GM10266 (cell line): ENCODE results near the gene JUND.

Experiments
- DNase-seq: peaks from one replicate; pipeline ENCODE4 v3.0.0; 2012; ENCODE audit errors: extremely low spot score
- TF ChIP-seq, protein P1 (sequence below): IDR thresholded peaks from 2 replicates; pipeline ENCODE4 v1.5.1; 2012; ENCODE audit warnings: mild to moderate bottlenecking, low read depth; ENCODE audit not compliant: control insufficient read depth, insufficient read depth; ENCODE audit errors: missing control alignments

JUND gene

DNA sequence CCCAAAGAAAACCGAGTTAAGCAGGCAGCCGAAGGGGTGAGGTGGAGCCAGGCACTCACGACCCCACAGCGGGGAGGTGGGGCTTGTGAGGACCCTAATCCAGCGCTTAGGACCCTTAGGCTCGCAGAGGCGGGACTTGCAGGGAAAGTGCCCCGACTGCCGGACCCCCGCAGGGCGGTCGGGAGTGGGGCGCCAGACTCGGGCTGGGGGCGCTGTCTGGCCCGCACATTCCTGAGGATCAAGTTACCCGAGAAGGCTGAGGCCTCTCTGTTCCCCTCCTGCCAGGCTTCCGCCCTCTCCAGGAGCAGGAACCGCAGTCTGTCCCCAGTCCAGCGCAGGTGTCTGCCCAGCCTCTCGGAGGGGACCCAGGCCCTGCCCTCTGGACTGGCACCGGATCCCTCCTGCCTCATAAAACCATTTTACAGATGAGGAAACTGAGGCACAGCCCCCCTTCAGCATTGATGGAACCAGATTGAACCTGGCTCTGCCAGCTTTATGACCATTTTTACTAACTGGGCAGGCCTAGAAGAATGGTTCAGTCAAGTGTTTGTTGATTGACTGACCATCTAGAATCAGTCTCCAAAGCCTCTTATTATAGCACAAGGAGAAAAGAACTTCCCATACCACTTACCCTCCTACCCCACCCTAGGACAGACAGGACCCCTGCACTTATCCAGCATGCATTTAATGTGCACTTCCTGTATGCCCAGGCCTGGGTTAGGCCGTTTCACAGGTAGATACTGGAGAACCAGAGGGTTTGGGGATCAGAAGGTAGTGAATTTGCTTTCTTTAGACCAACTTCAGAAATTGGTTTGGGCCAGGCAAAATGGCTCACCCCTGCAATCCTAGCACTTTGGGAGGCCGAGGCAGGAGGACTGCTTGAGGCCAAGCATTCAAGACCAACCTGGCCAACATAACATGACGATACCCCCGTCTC lies 6.7 kb upstream of the JUND start:
- DNase-seq, result no peak
- TF ChIP-seq, protein P1, sequence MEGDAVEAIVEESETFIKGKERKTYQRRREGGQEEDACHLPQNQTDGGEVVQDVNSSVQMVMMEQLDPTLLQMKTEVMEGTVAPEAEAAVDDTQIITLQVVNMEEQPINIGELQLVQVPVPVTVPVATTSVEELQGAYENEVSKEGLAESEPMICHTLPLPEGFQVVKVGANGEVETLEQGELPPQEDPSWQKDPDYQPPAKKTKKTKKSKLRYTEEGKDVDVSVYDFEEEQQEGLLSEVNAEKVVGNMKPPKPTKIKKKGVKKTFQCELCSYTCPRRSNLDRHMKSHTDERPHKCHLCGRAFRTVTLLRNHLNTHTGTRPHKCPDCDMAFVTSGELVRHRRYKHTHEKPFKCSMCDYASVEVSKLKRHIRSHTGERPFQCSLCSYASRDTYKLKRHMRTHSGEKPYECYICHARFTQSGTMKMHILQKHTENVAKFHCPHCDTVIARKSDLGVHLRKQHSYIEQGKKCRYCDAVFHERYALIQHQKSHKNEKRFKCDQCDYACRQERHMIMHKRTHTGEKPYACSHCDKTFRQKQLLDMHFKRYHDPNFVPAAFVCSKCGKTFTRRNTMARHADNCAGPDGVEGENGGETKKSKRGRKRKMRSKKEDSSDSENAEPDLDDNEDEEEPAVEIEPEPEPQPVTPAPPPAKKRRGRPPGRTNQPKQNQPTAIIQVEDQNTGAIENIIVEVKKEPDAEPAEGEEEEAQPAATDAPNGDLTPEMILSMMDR, result no peak

DNA sequence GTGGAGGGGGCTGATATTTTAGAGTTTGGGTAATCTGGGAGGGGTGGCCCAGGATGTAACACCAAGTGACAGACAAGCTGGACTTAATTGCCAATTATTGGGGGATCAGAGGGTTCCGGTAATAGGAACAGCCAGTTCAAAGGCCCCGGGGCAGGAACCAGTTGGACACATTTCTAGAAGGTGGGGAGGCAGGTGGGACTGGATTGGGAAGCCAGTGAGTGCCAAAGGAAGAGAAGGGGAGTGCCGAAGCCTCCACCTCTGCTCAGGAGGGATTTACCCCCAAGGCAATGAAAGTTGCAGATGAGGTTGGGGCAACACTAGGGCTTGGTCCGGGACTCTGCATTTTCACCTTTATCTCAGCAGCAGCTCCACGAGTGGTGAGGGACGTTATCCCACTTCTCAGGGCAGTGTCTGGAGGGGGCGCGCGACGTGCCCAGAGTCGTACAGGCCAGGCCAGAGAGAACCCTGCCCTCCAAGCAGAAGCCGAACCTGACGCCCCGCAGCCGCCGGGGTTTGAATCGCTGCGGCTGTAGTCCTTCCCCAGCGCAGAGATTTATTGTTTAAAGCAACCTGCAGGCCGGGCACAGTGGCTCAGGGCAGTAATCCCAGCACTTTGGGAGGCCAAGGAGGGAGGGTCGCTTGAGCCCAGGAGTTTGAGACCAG lies 5.7 kb upstream of the JUND start:
- TF ChIP-seq, protein P1, result no peak
- no peak for DNase-seq

DNA sequence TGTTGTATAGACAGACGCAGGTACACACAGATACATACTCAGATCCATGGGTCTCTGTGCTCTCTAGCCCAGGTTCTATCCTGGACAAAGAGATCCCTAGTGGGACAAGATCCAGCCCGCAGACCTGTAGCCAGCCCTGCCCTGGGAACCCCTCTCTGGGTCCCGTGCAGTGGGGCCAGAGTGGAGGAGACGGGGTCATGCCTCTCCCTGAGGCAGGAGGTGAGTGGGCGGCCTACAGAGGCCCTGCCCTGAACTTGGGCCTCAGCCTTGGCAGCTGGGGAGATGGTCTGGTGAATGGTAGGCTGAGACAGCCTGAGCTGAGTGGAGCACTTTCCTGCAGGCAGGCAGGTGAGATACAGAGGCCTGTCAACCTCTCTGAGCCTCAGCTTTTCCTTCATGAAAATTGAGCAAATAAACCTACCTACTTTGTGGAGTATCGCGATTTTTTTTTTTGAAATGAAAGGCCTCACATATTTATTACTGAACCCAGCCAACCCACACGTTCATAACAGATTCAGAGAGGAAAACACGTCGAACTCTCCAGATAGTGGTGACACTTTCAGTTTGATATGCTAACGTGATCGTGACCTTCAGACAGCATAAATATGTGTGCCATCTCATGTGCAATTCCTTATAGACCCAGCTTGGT lies 3.4 kb upstream of the JUND start:
- peak; percentile 64 for DNase-seq
- TF ChIP-seq, protein P1, result no peak

DNA sequence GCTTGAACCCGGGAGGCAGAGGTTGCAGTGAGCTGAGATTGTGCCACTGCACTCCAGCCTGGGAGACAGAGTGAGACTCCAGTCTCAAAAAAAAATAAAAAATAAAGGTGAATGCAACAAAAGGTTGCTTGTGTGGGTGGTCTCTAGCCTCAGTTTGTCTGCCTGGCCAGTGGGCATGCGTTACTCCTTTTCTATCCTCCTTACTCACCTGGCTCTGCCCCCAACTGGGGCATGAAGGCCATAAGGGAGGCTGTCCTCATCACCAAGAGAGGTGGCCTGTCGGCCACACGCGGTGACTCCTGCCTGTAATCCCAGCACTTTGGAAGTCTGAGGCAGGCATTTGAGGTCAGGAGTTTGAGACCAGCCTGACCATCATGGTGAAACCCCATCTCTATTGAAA lies 1.9 kb upstream of the JUND start:
- DNase-seq, result no peak
- TF ChIP-seq, protein P1, result no peak

DNA sequence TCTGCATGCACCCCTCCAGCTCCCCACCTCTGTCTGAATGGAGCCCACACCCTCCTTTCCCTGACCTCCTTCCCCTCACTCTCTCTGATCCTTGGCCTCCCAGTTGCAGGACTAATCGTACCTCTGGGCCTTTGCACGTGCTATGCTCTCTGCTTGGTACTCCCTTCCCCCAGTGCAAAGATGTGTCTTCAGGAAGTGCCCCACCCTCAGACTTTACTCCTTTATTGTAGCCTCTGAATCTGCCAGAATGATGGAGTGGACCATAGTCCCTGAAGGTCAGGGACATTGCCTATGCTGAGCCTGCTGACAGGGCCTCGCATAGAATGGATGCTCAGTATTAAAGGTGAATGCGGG lies 1.3 kb upstream of the JUND start:
- TF ChIP-seq, protein P1, result no peak
- no peak for DNase-seq

DNA sequence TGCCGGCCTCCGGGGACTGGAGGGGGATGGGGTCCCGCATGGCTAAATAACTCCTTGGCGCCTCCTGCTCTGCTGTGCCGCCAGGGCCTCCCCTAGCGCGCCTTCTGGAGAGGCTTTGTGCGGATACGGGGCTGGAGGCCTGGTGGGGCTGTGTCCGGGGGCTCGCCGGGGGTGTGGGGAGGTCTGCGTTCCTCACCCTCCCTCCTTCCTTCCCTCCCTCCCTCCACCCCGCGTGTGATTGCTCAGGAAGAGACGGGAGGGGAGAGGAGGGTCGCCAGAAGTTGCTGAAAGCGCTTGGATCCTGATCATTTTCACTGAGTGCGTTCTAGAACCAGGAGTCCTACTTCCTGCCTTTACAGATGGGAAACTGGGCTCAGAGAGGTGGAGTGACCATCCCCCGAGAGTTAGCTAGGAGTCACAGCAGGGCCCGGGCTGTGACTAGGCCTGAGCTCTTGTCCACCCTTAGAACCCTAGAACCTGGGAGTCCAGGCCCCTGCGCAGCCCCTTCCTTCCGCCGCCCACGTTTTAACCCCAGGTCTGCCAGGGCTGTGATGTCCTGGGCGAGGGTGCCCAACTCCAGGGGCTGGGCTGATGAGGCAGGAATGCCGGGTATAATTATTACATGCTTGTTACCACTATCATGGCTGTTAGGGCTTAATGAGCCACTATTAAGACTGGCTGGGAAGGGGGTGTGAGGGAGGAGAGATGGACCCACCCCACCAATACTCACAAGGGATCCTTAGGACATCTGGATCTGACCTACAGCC lies 782 bp upstream of the JUND start:
- TF ChIP-seq, protein P1, result peak; percentile 15
- no peak for DNase-seq
